Measurements from ENCODE around the gene SPOCK1. TPM values are rescaled to one million over a fixed set of nuclear protein-coding genes. Genes with fewer than 3 reads are reported as not detected.

Gene SPOCK1
- total and polyA plus RNA-seq, 9 of the 15 experiments (the other 6 are each of a cell fraction or from before 2014, with no cell fraction given): 0.01 to 0.35 (median 0.04) TPM; not detected in 6

DNA sequence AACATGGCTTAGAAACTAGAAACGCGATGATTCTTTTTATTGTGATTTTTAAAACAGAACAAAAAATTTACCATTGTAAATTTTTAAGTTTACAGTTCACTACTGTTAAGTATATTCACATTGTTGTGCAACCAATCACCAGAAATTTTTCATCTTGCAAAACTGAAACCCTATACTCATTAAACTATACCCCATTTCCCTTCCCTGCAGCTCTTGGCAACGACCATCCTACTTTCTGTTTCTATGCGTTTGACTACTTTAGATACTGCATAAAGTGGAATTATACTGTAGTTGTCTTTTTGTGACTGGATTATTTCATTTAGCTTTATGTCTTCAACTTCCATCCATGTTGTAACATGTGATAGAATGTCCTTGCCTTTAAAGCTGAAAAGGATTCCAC, 52.5 kb downstream of the SPOCK1 start:
- TF ChIP-seq, protein P1, sequence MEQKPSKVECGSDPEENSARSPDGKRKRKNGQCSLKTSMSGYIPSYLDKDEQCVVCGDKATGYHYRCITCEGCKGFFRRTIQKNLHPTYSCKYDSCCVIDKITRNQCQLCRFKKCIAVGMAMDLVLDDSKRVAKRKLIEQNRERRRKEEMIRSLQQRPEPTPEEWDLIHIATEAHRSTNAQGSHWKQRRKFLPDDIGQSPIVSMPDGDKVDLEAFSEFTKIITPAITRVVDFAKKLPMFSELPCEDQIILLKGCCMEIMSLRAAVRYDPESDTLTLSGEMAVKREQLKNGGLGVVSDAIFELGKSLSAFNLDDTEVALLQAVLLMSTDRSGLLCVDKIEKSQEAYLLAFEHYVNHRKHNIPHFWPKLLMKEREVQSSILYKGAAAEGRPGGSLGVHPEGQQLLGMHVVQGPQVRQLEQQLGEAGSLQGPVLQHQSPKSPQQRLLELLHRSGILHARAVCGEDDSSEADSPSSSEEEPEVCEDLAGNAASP (IDR thresholded peaks at IDR 0.05): no peak
- TF ChIP-seq ZNF780A (CRISPR knock-in tag; IDR thresholded peaks at IDR 0.05) (no peak), MED1 (CRISPR knock-in tag; IDR thresholded peaks at IDR 0.05; ENCODE audit: borderline replicate concordance) (no peak)
- in situ Hi-C loops (cut with MboI) (no loop called here), intact Hi-C loops (cut with micrococcal nuclease) (no loop called here)
- H3K27me3 ChIP-seq (ENCODE audit: control insufficient read depth in 2 of 2, insufficient read depth in 2 of 2, low read length in 2 of 2): no peaks in the 10 kb centered on the region
- H3K9ac ChIP-seq (ENCODE audit: insufficient read depth in 1 of 2, low read depth in 2 of 2, low read length in 2 of 2): no peak overlapping the region
- no peak overlapping the region for H3K4me2 ChIP-seq (ENCODE audit: insufficient read depth, low read length)
- H3K9me3 ChIP-seq (replicated peaks; ENCODE audit: control insufficient read depth, insufficient read depth, low read depth, low read length): no peaks in the 10 kb centered on the region
- BruUV-seq (replicated peaks): no TSS peak
- no peaks in the 10 kb centered on the region for H3K36me3 ChIP-seq (ENCODE audit: control insufficient read depth, insufficient read depth, low read length)
- H3K4me1 ChIP-seq (replicated peaks in 1 of 2; ENCODE audit: control insufficient read depth in 2 of 2, insufficient read depth in 2 of 2, low read length in 2 of 2): no peaks in the 10 kb centered on the region
- ChIA-PET POLR2A (no interaction called here), CTCF (ENCODE audit: low intra/inter-chr PET ratio) (no interaction called here)
- no peaks in the 10 kb centered on the region for H3K9me1 ChIP-seq (ENCODE audit: control insufficient read depth, insufficient read depth, low read length)
- no peak overlapping the region for H3K4me3 ChIP-seq
- no peak for ATAC-seq
- no peak for DNase-seq (ENCODE audit: extremely low read depth in 1 of 4, low spot score in 3 of 4)
- 0% methylated on average over 4 of the region's 4 CpGs for WGBS (ENCODE audit: insufficient coverage, low coverage, missing lambda C conversion rate)
- H2AFZ ChIP-seq (ENCODE audit: low read depth, low read length): no peak overlapping the region
- FAIRE-seq: no peak
- 0 out of 2 replicates have a peak, but pooled peaks cover 4% of the 10 kb centered on the region for H4K20me1 ChIP-seq (replicated peaks; ENCODE audit: control insufficient read depth, insufficient read depth, low read length)
- no peaks in the 10 kb centered on the region for H3K79me2 ChIP-seq (ENCODE audit: control insufficient read depth, insufficient read depth, low read length)
- H3K27ac ChIP-seq (ENCODE audit: extremely low read depth, low read depth, low read length): no peak overlapping the region

DNA sequence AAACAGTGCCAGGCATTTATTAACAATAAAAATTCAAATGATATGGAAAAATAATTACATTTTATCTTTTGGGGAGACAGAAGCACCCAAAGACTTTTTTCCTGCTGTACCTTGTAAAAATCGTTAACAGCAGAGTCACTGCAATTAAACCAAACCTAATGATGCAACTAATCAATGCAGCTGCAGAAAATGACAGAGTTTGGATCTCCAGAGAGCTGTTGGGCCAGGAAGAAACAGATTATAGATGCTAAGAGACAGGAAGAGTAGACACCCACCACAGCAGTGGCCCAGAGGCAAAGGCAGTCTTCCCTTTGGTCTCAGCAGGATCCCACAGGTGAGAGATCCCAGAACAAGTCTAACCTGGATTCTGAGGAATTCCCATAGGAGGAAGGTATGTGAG, 53.0 kb downstream of the SPOCK1 start:
- BruUV-seq (replicated peaks): no TSS peak
- Histone ChIP-seq H3K4me1 (replicated peaks in 1 of 2; ENCODE audit: control insufficient read depth in 2 of 2, insufficient read depth in 2 of 2, low read length in 2 of 2) (no peaks in the 10 kb centered on the region), H3K79me2 (ENCODE audit: control insufficient read depth, insufficient read depth, low read length) (no peaks in the 10 kb centered on the region), H3K9me1 (ENCODE audit: control insufficient read depth, insufficient read depth, low read length) (no peaks in the 10 kb centered on the region), H3K9ac (ENCODE audit: insufficient read depth in 1 of 2, low read depth in 2 of 2, low read length in 2 of 2) (no peak overlapping the region), H3K36me3 (ENCODE audit: control insufficient read depth, insufficient read depth, low read length) (no peaks in the 10 kb centered on the region), H2AFZ (ENCODE audit: low read depth, low read length) (no peak overlapping the region), H4K20me1 (replicated peaks; ENCODE audit: control insufficient read depth, insufficient read depth, low read length) (0 out of 2 replicates have a peak, but pooled peaks cover 4% of the 10 kb centered on the region), H3K9me3 (replicated peaks; ENCODE audit: control insufficient read depth, insufficient read depth, low read depth, low read length) (no peaks in the 10 kb centered on the region), H3K27ac (ENCODE audit: extremely low read depth, low read depth, low read length) (no peak overlapping the region), H3K27me3 (ENCODE audit: control insufficient read depth in 2 of 2, insufficient read depth in 2 of 2, low read length in 2 of 2) (no peaks in the 10 kb centered on the region), H3K4me2 (ENCODE audit: insufficient read depth, low read length) (no peak overlapping the region), H3K4me3 (no peak overlapping the region)
- ChIA-PET CTCF (ENCODE audit: low intra/inter-chr PET ratio) (no interaction called here), POLR2A (interaction anchor here (1.4 kb wide), 1 partner anchor 10 kb away, joined by 3 read pairs; no protein-coding TSS in a partner anchor)
- FAIRE-seq (no peak), DNase-seq (ENCODE audit: extremely low read depth in 1 of 4, low spot score in 3 of 4) (no peak), ATAC-seq (no peak)
- 0% methylated on average over 1 of the region's 1 CpG for WGBS (ENCODE audit: insufficient coverage, low coverage, missing lambda C conversion rate)
- in situ Hi-C loops (cut with MboI): no loop called here
- intact Hi-C loops (cut with micrococcal nuclease): no loop called here
- no peak for TF ChIP-seq ZNF174 (CRISPR knock-in tag; IDR thresholded peaks at IDR 0.05)
- TF ChIP-seq HDAC6 (IDR thresholded peaks at IDR 0.05; ENCODE audit: low read depth, low read length): no peak
- no peak for TF ChIP-seq YBX1 (IDR thresholded peaks at IDR 0.05)
- TF ChIP-seq SNRNP70 (optimal IDR thresholded peaks at IDR 0.05; ENCODE audit: low read depth, low read length): no peak
- TF ChIP-seq, protein P2, sequence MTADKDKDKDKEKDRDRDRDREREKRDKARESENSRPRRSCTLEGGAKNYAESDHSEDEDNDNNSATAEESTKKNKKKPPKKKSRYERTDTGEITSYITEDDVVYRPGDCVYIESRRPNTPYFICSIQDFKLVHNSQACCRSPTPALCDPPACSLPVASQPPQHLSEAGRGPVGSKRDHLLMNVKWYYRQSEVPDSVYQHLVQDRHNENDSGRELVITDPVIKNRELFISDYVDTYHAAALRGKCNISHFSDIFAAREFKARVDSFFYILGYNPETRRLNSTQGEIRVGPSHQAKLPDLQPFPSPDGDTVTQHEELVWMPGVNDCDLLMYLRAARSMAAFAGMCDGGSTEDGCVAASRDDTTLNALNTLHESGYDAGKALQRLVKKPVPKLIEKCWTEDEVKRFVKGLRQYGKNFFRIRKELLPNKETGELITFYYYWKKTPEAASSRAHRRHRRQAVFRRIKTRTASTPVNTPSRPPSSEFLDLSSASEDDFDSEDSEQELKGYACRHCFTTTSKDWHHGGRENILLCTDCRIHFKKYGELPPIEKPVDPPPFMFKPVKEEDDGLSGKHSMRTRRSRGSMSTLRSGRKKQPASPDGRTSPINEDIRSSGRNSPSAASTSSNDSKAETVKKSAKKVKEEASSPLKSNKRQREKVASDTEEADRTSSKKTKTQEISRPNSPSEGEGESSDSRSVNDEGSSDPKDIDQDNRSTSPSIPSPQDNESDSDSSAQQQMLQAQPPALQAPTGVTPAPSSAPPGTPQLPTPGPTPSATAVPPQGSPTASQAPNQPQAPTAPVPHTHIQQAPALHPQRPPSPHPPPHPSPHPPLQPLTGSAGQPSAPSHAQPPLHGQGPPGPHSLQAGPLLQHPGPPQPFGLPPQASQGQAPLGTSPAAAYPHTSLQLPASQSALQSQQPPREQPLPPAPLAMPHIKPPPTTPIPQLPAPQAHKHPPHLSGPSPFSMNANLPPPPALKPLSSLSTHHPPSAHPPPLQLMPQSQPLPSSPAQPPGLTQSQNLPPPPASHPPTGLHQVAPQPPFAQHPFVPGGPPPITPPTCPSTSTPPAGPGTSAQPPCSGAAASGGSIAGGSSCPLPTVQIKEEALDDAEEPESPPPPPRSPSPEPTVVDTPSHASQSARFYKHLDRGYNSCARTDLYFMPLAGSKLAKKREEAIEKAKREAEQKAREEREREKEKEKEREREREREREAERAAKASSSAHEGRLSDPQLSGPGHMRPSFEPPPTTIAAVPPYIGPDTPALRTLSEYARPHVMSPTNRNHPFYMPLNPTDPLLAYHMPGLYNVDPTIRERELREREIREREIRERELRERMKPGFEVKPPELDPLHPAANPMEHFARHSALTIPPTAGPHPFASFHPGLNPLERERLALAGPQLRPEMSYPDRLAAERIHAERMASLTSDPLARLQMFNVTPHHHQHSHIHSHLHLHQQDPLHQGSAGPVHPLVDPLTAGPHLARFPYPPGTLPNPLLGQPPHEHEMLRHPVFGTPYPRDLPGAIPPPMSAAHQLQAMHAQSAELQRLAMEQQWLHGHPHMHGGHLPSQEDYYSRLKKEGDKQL (CRISPR knock-in tag; IDR thresholded peaks at IDR 0.05; ENCODE audit: borderline replicate concordance): no peak
